AG09309 (cell line): ENCODE results near the gene GPR35.

ENCODE experiments used
- DNase-seq: peaks from one replicate; pipeline ENCODE4 v3.0.0-alpha.2; 2010; ENCODE audit warnings: low read depth
- H3K4me3 ChIP-seq: 2 replicates; pipeline ENCODE4 v1.5.1; 2011; ENCODE audit warnings: mild to moderate bottlenecking, low read depth, low read length, moderate library complexity; ENCODE audit not compliant: control insufficient read depth
- TF ChIP-seq, protein P1 (sequence below): IDR thresholded peaks from 2 replicates; pipeline ENCODE4 v1.5.1; 2011; ENCODE audit warnings: mild to moderate bottlenecking, low read depth, low read length, inconsistent platforms; ENCODE audit not compliant: insufficient read depth, control insufficient read depth; ENCODE audit errors: missing control alignments

GPR35 gene

DNA sequence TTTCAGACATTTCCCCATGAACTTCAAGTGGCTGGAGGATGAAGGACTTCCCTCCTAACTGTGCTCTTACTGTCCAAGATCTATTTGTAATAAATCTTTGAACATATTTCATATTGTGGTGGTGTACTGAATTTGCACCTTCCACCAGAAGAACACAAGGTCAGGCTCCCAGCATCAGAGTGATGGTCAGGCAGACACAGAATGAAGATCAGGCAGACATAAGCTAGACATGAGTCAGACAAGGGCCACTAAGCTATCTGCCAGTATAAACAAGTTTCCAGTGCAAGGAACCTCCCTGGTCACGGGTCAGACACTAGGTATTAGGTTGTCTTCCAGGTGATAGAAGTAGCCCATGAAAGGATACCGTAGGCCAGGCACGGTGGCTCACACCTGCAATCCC, 37.4 kb downstream of the GPR35 start:
- TF ChIP-seq, protein P1, sequence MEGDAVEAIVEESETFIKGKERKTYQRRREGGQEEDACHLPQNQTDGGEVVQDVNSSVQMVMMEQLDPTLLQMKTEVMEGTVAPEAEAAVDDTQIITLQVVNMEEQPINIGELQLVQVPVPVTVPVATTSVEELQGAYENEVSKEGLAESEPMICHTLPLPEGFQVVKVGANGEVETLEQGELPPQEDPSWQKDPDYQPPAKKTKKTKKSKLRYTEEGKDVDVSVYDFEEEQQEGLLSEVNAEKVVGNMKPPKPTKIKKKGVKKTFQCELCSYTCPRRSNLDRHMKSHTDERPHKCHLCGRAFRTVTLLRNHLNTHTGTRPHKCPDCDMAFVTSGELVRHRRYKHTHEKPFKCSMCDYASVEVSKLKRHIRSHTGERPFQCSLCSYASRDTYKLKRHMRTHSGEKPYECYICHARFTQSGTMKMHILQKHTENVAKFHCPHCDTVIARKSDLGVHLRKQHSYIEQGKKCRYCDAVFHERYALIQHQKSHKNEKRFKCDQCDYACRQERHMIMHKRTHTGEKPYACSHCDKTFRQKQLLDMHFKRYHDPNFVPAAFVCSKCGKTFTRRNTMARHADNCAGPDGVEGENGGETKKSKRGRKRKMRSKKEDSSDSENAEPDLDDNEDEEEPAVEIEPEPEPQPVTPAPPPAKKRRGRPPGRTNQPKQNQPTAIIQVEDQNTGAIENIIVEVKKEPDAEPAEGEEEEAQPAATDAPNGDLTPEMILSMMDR: no peak
- no peak overlapping the region for H3K4me3 ChIP-seq
- DNase-seq: no peak

DNA sequence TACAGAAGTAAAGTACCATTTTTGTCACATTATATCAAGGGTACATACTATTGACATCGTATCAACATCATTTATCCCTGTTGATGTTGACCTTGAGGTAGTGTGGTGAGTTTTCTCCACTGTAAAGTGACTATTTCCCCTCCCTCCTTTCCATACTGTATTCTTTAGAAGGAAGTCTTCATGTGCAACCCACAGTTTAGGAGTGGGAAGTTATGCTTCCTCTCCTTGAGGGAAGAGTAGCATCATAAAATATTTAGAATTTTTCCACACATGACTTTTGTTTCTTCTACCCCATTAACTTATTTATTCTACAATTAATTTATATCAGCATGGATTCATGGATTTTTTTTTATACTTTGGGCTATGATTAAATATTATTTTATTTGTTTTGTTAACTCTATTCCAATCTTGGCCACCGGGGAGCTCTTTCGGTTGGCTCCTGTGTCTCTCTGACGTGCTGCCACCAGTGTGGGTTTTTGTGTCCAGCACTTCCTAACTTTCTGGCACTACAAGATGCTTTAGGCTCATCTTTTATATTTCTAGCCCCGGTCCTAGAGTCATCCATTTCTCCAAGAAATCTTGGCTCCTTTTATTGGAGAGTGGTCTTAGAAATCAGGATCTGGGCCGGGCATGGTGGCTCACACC, 38.4 kb downstream of the GPR35 start:
- TF ChIP-seq, protein P1: no peak
- DNase-seq: no peak
- H3K4me3 ChIP-seq: no peak overlapping the region

DNA sequence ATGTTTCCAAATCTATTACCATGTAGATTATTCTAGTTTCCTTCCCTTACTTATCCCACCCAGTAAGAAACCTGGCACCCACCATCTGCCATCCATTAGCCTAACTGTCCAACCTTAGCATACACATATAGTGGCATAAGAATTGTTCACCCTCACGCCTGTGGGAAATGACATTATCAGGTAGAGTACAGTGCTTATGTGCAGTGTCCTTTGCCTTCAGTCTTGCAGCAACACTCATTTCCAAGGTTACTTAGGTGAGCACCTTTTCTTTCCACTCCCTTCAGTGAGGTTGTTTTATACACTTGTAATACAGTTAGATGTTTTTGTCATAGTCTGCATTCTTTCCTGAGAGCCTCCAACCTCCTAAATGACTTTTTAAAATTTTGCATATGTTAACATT, 39.3 kb downstream of the GPR35 start:
- no peak overlapping the region for H3K4me3 ChIP-seq
- DNase-seq: no peak
- TF ChIP-seq, protein P1: no peak

DNA sequence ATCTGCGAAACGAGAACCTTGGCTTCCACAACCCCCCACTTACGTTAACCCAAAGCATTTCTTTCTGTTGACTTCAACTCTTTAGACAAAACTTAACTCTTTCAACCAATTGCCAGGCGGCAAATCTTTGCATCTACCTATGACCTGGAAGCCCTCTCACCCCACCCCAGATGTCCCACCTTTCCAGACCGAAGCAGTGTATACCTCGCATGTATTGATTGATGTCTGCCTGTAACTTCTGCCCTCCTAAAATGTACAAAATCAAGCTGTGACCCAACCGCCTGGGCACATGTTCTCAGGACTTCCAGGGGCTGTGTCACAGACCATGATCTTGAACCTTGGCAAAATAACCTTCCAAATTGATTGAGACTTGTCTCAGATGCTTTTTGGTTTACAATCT, 45.1 kb downstream of the GPR35 start:
- H3K4me3 ChIP-seq: no peak overlapping the region
- DNase-seq: no peak
- TF ChIP-seq, protein P1: no peak

DNA sequence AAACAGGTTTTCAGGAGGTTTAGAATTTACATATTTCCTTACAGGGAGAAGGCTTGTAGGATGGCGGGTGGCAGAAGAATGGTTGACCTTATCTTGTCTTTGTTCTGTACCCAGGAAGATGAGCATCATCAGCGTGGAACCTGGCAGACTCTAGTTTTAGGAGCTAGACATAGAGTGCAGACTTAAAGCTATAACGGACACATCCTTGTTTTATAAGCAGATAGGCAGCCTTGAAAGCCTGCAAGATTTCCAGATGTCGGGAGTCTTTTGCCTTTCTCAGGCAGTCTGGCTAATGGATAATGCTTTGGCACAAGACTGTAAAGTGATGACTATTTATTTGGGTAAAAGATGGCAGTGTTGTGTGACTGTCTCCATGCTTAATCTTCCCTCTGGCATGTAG, 45.7 kb downstream of the GPR35 start:
- TF ChIP-seq, protein P1: no peak
- DNase-seq: no peak
- no peak overlapping the region for H3K4me3 ChIP-seq

DNA sequence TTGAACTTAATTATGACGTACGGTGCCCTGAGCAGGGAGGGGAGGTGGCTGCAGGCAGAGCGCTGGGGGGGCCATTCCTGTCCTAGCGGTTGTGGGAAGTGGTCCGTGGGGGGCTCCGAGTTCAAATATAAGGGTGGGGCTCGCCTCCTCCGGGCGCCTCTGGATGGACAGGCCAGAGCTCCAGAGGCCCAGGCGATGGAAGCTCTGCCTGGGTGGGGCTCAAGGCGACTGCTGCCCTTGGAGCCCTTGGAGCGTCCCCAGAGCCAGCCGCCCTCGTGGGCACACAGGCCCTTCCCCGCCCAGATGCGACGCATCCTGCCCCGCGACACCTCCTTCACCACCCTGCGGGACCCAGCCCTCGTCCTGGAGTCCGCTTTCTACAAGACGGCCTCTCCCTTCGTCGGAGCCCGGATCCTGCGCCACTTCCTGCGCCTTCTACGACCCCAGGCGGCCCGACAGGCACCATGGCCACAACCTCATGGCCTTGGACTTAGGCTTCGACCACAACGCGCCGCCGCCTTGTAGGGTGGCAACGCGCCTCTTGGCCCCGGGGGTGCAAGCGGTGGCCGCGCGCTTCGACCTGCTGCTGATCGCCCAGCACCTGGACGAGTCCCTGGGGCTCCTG, 46.9 kb downstream of the GPR35 start:
- no peak overlapping the region for H3K4me3 ChIP-seq
- TF ChIP-seq, protein P1: no peak
- DNase-seq: no peak
